ENCODE results near the gene CACNA1S. TPM values are rescaled to one million over a fixed set of nuclear protein-coding genes. Genes with fewer than 3 reads are reported as not detected.

CACNA1S gene
- total RNA-seq, 1 experiment from 2014 or later = 0.02 TPM

GRCh38 chr1:201127755-201128455 is 15.7 kb upstream of the CACNA1S start:
- TF ChIP-seq, protein P1, sequence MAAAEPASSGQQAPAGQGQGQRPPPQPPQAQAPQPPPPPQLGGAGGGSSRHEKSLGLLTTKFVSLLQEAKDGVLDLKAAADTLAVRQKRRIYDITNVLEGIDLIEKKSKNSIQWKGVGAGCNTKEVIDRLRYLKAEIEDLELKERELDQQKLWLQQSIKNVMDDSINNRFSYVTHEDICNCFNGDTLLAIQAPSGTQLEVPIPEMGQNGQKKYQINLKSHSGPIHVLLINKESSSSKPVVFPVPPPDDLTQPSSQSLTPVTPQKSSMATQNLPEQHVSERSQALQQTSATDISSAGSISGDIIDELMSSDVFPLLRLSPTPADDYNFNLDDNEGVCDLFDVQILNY (CRISPR knock-in tag; IDR thresholded peaks at IDR 0.05) = no peak
- CTCF ChIA-PET = interaction anchor here (1.0 to 3.7 kb wide), 11 partner anchors 9 to 220 kb away, joined by 3 to 43 read pairs (median 7); partner anchors contain the start of gene TMEM9
- DNase-seq (ENCODE audit: low spot score) = no peak
- Mint-ChIP-seq H3K4me3 (no peak overlapping the region), H3K9me3 (peaks cover 6% of the 10 kb centered on the region), H3K27ac (no peak overlapping the region), H3K27me3 (ENCODE audit: low read depth) (no peaks in the 10 kb centered on the region; the same call in 1 of the 2 replicates), H3K4me1 (peaks cover 10% of the 10 kb centered on the region), H3K36me3 (no peaks in the 10 kb centered on the region)
- no peak; the same call in 1 of the 2 replicates for ATAC-seq
- POLR2A ChIA-PET = no interaction called here

DNA sequence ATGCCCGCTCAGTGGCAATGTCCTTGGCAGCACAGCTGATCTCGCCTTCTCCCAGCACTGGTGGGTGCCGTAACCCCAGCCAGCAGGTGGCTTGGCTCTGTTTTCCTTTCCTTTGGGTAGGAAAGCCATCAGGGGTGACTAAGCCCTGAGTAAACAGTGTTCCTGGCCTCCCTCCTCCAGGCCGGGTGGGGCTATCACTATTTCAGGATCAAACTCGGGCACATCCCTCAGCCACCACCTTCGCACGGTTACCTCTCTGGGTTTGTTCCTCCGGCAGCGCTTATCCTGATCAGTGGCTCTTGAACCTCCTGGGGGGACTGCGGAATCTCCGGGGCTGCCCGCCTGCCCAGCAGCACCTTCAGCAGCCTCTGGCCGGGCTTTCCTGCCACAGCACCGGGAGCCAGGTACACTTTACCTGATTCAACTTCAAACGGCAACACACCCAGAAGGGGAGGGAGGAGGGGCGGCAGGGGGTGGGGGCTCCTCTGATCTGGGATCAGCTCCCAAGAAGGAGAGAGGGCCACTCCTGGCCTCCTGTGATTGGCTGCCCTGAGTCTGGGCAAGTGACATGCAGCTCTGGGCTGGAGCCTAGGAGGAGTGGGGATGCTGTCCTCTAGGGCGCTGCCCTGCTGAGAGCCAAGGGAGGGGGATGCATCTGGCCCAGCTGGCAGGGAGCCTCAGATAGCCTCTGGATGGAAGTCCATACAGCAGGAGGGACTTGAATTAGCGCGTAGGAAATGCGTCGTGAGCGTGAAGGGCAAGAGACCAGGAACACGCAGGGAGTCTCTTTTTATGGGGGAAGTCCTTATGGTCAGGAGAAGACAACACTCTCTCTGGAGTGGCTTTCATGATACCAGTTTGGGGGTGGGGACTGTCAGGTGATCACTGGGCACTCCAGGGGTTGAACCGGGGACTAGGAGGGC is 14.9 kb upstream of the CACNA1S start, which contains the start of gene ASCL5:
Gene ASCL5 (minus strand): TSS at position 353 of the 923 bp plus-strand sequence. CDS start 11,812 bp downstream, outside the sequence.
- no peaks in the 10 kb centered on the region for H3K36me3 Mint-ChIP-seq
- TF ChIP-seq GABPB1 (CRISPR knock-in tag; IDR thresholded peaks at IDR 0.05) (0 out of 2 replicates have a peak, but pooled peaks have one; percentile 30), ETV6 (CRISPR knock-in tag; IDR thresholded peaks at IDR 0.05) (no peak)
- peaks cover 10% of the 10 kb centered on the region for H3K4me1 Mint-ChIP-seq
- H3K27me3 Mint-ChIP-seq (ENCODE audit: low read depth) = peaks cover 2% of the 10 kb centered on the region; the same call in 1 of the 2 replicates
- peaks cover 4% of the 10 kb centered on the region for H3K9me3 Mint-ChIP-seq
- POLR2A ChIA-PET = no interaction called here
- CTCF ChIA-PET = interaction anchor here (0.6 to 3.7 kb wide), 14 partner anchors 8 to 236 kb away, joined by 3 to 43 read pairs (median 4); partner anchors contain the start of gene TMEM9
- H3K27ac Mint-ChIP-seq = no peak within 1 kb of the TSS
- DNase-seq (ENCODE audit: low spot score) = peak; percentile 57
- ATAC-seq = peak; percentile 92
- no peak within 1 kb of the TSS for H3K4me3 Mint-ChIP-seq

DNA sequence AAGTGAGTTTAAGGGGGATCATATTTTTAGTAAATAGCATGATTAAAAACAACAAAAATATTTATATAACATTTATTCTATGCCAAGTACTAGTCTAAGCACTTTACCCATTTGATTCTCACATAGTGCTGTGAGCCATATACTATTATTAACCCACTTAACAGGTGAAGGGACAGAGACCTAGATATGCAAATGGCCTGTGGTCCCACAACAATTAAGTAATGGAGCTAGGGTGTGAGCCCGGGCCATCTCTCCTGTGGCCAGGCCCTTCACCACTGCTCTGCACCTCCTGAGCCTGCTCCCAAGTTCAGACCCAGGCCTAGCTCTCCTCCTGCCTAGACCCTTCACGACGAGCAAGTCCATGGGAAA is 14.2 kb upstream of the CACNA1S start:
- ChIA-PET POLR2A (interaction anchor here (0.6 kb wide), 1 partner anchor 574 kb away, joined by 3 read pairs; no protein-coding TSS in a partner anchor), CTCF (interaction anchor here (0.6 to 3.7 kb wide), 12 partner anchors 7 to 235 kb away, joined by 3 to 43 read pairs (median 6); no protein-coding TSS in a partner anchor)
- peaks cover 5% of the 10 kb centered on the region for H3K27me3 Mint-ChIP-seq (ENCODE audit: low read depth)
- TF ChIP-seq HMGA2 (CRISPR knock-in tag; IDR thresholded peaks at IDR 0.05) (no peak), ZNF423 (CRISPR knock-in tag; IDR thresholded peaks at IDR 0.05) (no peak), NR3C1 (CRISPR knock-in tag; conservative IDR thresholded peaks at IDR 0.05; ENCODE audit: low read depth) (no peak), ESRRA (CRISPR knock-in tag; IDR thresholded peaks at IDR 0.05; ENCODE audit: borderline replicate concordance) (no peak), GRHL2 (CRISPR knock-in tag; IDR thresholded peaks at IDR 0.05; ENCODE audit: insufficient replicate concordance, severe bottlenecking) (no peak), FOXJ3 (CRISPR knock-in tag; IDR thresholded peaks at IDR 0.05; ENCODE audit: borderline replicate concordance) (no peak), ZBTB21 (CRISPR knock-in tag; IDR thresholded peaks at IDR 0.05; ENCODE audit: borderline replicate concordance) (no peak), CREB1 (CRISPR knock-in tag; IDR thresholded peaks at IDR 0.05) (no peak), ATF3 (CRISPR knock-in tag; conservative IDR thresholded peaks at IDR 0.05) (no peak)
- TF ChIP-seq, protein P2, sequence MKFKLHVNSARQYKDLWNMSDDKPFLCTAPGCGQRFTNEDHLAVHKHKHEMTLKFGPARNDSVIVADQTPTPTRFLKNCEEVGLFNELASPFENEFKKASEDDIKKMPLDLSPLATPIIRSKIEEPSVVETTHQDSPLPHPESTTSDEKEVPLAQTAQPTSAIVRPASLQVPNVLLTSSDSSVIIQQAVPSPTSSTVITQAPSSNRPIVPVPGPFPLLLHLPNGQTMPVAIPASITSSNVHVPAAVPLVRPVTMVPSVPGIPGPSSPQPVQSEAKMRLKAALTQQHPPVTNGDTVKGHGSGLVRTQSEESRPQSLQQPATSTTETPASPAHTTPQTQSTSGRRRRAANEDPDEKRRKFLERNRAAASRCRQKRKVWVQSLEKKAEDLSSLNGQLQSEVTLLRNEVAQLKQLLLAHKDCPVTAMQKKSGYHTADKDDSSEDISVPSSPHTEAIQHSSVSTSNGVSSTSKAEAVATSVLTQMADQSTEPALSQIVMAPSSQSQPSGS (CRISPR knock-in tag; IDR thresholded peaks at IDR 0.05; ENCODE audit: borderline replicate concordance, low read depth) = no peak
- TF ChIP-seq, protein P3, sequence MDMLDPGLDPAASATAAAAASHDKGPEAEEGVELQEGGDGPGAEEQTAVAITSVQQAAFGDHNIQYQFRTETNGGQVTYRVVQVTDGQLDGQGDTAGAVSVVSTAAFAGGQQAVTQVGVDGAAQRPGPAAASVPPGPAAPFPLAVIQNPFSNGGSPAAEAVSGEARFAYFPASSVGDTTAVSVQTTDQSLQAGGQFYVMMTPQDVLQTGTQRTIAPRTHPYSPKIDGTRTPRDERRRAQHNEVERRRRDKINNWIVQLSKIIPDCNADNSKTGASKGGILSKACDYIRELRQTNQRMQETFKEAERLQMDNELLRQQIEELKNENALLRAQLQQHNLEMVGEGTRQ (CRISPR knock-in tag; IDR thresholded peaks at IDR 0.05) = no peak
- H3K27ac Mint-ChIP-seq = no peak overlapping the region
- ATAC-seq = no peak
- peaks cover 10% of the 10 kb centered on the region for H3K4me1 Mint-ChIP-seq
- no peak for DNase-seq (ENCODE audit: low spot score)
- no peak overlapping the region for H3K4me3 Mint-ChIP-seq
- no peaks in the 10 kb centered on the region for H3K36me3 Mint-ChIP-seq
- peaks cover 4% of the 10 kb centered on the region for H3K9me3 Mint-ChIP-seq

Measured in WTC11 (cell line).